Mesenchymal stem cell (in vitro differentiated cells and primary cell): Measurements from ENCODE around the gene ZFYVE21.

Experiments
- DNase-seq: peaks from one replicate; pipeline ENCODE4 v3.0.0-alpha.2; 2013
- H2AFZ ChIP-seq: one replicate; pipeline ENCODE4 v1.6.1; 2013; ENCODE audit warnings: low read depth, mild to moderate bottlenecking, control low read depth, inconsistent platforms, low read length, moderate library complexity
- H2AK5ac ChIP-seq: 2 replicates; pipeline ENCODE4 v1.6.1; 2013; ENCODE audit warnings: low read length, moderate library complexity, mild to moderate bottlenecking, inconsistent platforms; ENCODE audit not compliant: severe bottlenecking
- H2BK120ac ChIP-seq: one replicate; pipeline ENCODE4 v1.6.1; 2013; ENCODE audit warnings: low read depth, mild to moderate bottlenecking, inconsistent platforms, low read length, moderate library complexity
- H2BK12ac ChIP-seq, 2 experiments: one replicate each; pipeline ENCODE4 v1.6.1; 2013; ENCODE audit warnings: inconsistent platforms in 2 of 2, low read length in 2 of 2, mild to moderate bottlenecking in 2 of 2, moderate library complexity in 2 of 2, control low read depth in 1 of 2
- H2BK15ac ChIP-seq: one replicate; pipeline ENCODE4 v1.6.1; 2013; ENCODE audit warnings: mild to moderate bottlenecking, low read depth, inconsistent platforms; ENCODE audit not compliant: poor library complexity, severe bottlenecking
- H2BK5ac ChIP-seq: 2 replicates; pipeline ENCODE4 v1.6.1; 2013; ENCODE audit warnings: low read depth, mild to moderate bottlenecking, low read length, control low read depth, inconsistent platforms; ENCODE audit not compliant: poor library complexity, severe bottlenecking
- H3K14ac ChIP-seq, 2 experiments: one replicate each; pipeline ENCODE4 v1.6.1; 2013; ENCODE audit warnings: inconsistent platforms in 2 of 2, low read length in 2 of 2, control low read depth in 1 of 2, mild to moderate bottlenecking in 1 of 2, moderate library complexity in 1 of 2
- H3K18ac ChIP-seq, 2 experiments: one replicate each; pipeline ENCODE4 v1.6.1; 2013; ENCODE audit warnings: inconsistent platforms in 2 of 2, low read length in 2 of 2, control low read depth in 1 of 2, low read depth in 1 of 2, mild to moderate bottlenecking in 1 of 2
- H3K23ac ChIP-seq, 2 experiments: one replicate each; pipeline ENCODE4 v1.6.1; 2013; ENCODE audit warnings: inconsistent platforms in 2 of 2, low read length in 2 of 2, mild to moderate bottlenecking in 2 of 2, moderate library complexity in 2 of 2, control low read depth in 1 of 2
- H3K27ac ChIP-seq: 2 replicates; pipeline ENCODE4 v1.5.1; 2013; ENCODE audit warnings: mild to moderate bottlenecking, moderate library complexity, low read length, control low read depth, inconsistent platforms; ENCODE audit not compliant: poor library complexity, severe bottlenecking
- H3K27me3 ChIP-seq, 2 experiments: 2 replicates each; pipeline versions ENCODE4 v1.6.1 to v1.7.0; 2013; ENCODE audit warnings: low read length in 2 of 2, mild to moderate bottlenecking in 2 of 2, moderate library complexity in 2 of 2, control low read depth in 1 of 2, inconsistent platforms in 1 of 2; ENCODE audit not compliant: control insufficient read depth in 1 of 2, insufficient read depth in 1 of 2
- H3K36me3 ChIP-seq, 2 experiments: 2 replicates each; pipeline versions ENCODE4 v1.6.1 to v1.7.0; 2013; ENCODE audit warnings: low read length in 2 of 2, control low read depth in 1 of 2, inconsistent platforms in 1 of 2, low read depth in 1 of 2, mild to moderate bottlenecking in 1 of 2; ENCODE audit not compliant: insufficient read depth in 2 of 2, control insufficient read depth in 1 of 2
- H3K4ac ChIP-seq, 2 experiments: one replicate each; pipeline ENCODE4 v1.6.1; 2013; ENCODE audit warnings: inconsistent platforms in 2 of 2, low read length in 2 of 2, mild to moderate bottlenecking in 2 of 2, moderate library complexity in 2 of 2, control low read depth in 1 of 2, low read depth in 1 of 2
- H3K4me1 ChIP-seq: 2 replicates; pipeline ENCODE4 v1.6.1; 2013; ENCODE audit warnings: low read depth, low read length, control low read depth; ENCODE audit not compliant: control insufficient read depth, insufficient read depth
- H3K4me2 ChIP-seq: 2 replicates; pipeline ENCODE4 v1.6.1; 2013; ENCODE audit warnings: low read length, mild to moderate bottlenecking, inconsistent platforms; ENCODE audit not compliant: poor library complexity, severe bottlenecking
- H3K4me3 ChIP-seq, 2 experiments: 2 replicates each; pipeline versions ENCODE4 v1.5.1 to v1.7.0; 2013; ENCODE audit warnings: low read length in 2 of 2, mild to moderate bottlenecking in 2 of 2, control low read depth in 1 of 2, low read depth in 1 of 2; ENCODE audit not compliant: insufficient read depth in 1 of 2
- H3K79me1 ChIP-seq: replicated peaks from 2 replicates; pipeline ENCODE4 v1.6.1; 2013; ENCODE audit warnings: mild to moderate bottlenecking, control low read depth, low read length, inconsistent platforms; ENCODE audit not compliant: poor library complexity, severe bottlenecking
- H3K9ac ChIP-seq: 2 replicates; pipeline ENCODE4 v1.7.0; 2013; ENCODE audit warnings: mild to moderate bottlenecking, low read length, moderate library complexity
- H3K9me3 ChIP-seq: 2 replicates; pipeline ENCODE4 v1.7.0; 2013; ENCODE audit warnings: mild to moderate bottlenecking, low read length; ENCODE audit not compliant: control insufficient read depth
- H4K8ac ChIP-seq: one replicate; pipeline ENCODE4 v1.6.1; 2013; ENCODE audit warnings: inconsistent platforms, mild to moderate bottlenecking, low read length, moderate library complexity
- H4K91ac ChIP-seq: one replicate; pipeline ENCODE4 v1.6.1; 2013; ENCODE audit warnings: mild to moderate bottlenecking, low read length, inconsistent platforms
- WGBS: methylation state at CpG from one replicate; pipeline ENCODE4 v1.1.7; 2013; ENCODE audit warnings: mixed read lengths; 5-methylcytosine and 5-hydroxymethylcytosine counted together

ZFYVE21 gene

GRCh38 chr14:103731916-103732867 is 16.6 kb downstream of the ZFYVE21 start:
- Histone ChIP-seq H3K36me3 (peaks cover 68 to 86% of the 10 kb centered on the region in 2 experiments), H3K9ac (no peak overlapping the region), H3K9me3 (no peaks in the 10 kb centered on the region)

GRCh38 chr14:103732868-103733620 is 17.4 kb downstream of the ZFYVE21 start:
- DNase-seq: no peak
- no peak overlapping the region for H3K9ac ChIP-seq
- H3K14ac ChIP-seq: no peak overlapping the region
- H2AK5ac ChIP-seq: no peak overlapping the region
- H2BK15ac ChIP-seq: no peak overlapping the region
- no peak overlapping the region for H3K23ac ChIP-seq
- H4K8ac ChIP-seq: no peak overlapping the region
- no peak overlapping the region for H2BK120ac ChIP-seq
- H2BK12ac ChIP-seq: no peak overlapping the region
- no peak overlapping the region for H3K18ac ChIP-seq
- no peak overlapping the region for H3K4me3 ChIP-seq
- H3K4me2 ChIP-seq: no peak overlapping the region
- H3K4me1 ChIP-seq: peaks cover 8% of the 10 kb centered on the region
- H3K9me3 ChIP-seq: no peaks in the 10 kb centered on the region
- WGBS: 94% methylated on average over 7 of the region's 9 CpGs
- no peak overlapping the region for H2AFZ ChIP-seq
- no peaks in the 10 kb centered on the region for H3K27me3 ChIP-seq
- H3K36me3 ChIP-seq: peaks cover 65 to 81% of the 10 kb centered on the region in 2 experiments
- no peak overlapping the region for H3K27ac ChIP-seq
- no peak overlapping the region for H3K4ac ChIP-seq
- H3K79me1 ChIP-seq: peaks cover 31% of the 10 kb centered on the region
- H2BK5ac ChIP-seq: no peak overlapping the region
- peak overlapping the region; percentile 50 for H4K91ac ChIP-seq

More at GRCh38 chr14:103731916-103732867, 16.6 kb downstream of the ZFYVE21 start:
- no peak overlapping the region for H2BK5ac ChIP-seq
- no peak overlapping the region for H3K14ac ChIP-seq
- peak overlapping the region; percentile 50 for H4K91ac ChIP-seq
- H3K79me1 ChIP-seq: peaks cover 38% of the 10 kb centered on the region
- H2BK15ac ChIP-seq: no peak overlapping the region
- H3K27ac ChIP-seq: no peak overlapping the region
- WGBS: 96% methylated on average over 24 of the region's 24 CpGs
- H3K18ac ChIP-seq: no peak overlapping the region
- no peak overlapping the region for H3K4me2 ChIP-seq
- H2AFZ ChIP-seq: no peak overlapping the region
- H2AK5ac ChIP-seq: no peak overlapping the region
- H3K4me3 ChIP-seq: no peak overlapping the region
- no peak overlapping the region for H3K23ac ChIP-seq
- H3K4ac ChIP-seq: no peak overlapping the region
- H2BK120ac ChIP-seq: no peak overlapping the region
- H3K4me1 ChIP-seq: peaks cover 8% of the 10 kb centered on the region
- no peak for DNase-seq
- H2BK12ac ChIP-seq: no peak overlapping the region
- no peak overlapping the region for H4K8ac ChIP-seq
- no peaks in the 10 kb centered on the region for H3K27me3 ChIP-seq

GRCh38 chr14:103733651-103734050 is 18.0 kb downstream of the ZFYVE21 start:
- Histone ChIP-seq H3K36me3 (peaks cover 59 to 78% of the 10 kb centered on the region in 2 experiments), H3K18ac (no peak overlapping the region), H2BK120ac (no peak overlapping the region), H3K79me1 (peaks cover 26% of the 10 kb centered on the region), H3K4me3 (no peak overlapping the region), H3K27ac (no peak overlapping the region), H3K14ac (no peak overlapping the region), H3K4me1 (peaks cover 8% of the 10 kb centered on the region), H3K27me3 (no peaks in the 10 kb centered on the region), H3K9me3 (no peaks in the 10 kb centered on the region), H4K8ac (no peak overlapping the region), H2AFZ (no peak overlapping the region), H2BK12ac (no peak overlapping the region), H3K4me2 (no peak overlapping the region), H3K4ac (no peak overlapping the region), H2BK5ac (no peak overlapping the region), H3K23ac (no peak overlapping the region), H4K91ac (no peak overlapping the region), H2BK15ac (no peak overlapping the region), H2AK5ac (no peak overlapping the region), H3K9ac (no peak overlapping the region)
- 93% methylated on average over 13 of the region's 14 CpGs for WGBS
- DNase-seq: no peak
